ENCODE measurements around the gene UBE2E2.

UBE2E2 gene

DNA sequence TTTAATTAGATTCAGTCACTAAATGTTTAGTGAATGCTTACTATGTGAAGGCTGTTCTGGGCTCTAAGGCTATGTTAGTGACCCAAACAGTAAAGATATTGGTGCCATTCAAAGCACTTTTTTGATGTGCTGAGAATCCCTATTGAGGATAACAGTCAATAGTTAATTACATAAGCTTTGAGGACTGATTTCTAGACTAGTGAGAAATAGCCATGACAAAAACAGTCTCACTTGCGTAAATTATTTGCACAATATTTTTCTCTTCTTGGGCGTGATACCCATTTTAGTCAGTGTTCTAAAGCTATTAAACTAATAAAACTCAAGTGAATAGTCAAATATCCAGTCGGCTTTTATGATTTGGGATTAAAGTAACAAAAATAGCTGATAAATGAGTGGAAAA lies 74.6 kb downstream of the UBE2E2 start:
- TF ChIP-seq, protein P1, sequence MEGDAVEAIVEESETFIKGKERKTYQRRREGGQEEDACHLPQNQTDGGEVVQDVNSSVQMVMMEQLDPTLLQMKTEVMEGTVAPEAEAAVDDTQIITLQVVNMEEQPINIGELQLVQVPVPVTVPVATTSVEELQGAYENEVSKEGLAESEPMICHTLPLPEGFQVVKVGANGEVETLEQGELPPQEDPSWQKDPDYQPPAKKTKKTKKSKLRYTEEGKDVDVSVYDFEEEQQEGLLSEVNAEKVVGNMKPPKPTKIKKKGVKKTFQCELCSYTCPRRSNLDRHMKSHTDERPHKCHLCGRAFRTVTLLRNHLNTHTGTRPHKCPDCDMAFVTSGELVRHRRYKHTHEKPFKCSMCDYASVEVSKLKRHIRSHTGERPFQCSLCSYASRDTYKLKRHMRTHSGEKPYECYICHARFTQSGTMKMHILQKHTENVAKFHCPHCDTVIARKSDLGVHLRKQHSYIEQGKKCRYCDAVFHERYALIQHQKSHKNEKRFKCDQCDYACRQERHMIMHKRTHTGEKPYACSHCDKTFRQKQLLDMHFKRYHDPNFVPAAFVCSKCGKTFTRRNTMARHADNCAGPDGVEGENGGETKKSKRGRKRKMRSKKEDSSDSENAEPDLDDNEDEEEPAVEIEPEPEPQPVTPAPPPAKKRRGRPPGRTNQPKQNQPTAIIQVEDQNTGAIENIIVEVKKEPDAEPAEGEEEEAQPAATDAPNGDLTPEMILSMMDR (IDR thresholded peaks at IDR 0.05; ENCODE audit: borderline replicate concordance, insufficient read depth, low read depth, low read length), result no peak
- H3K4me3 ChIP-seq (ENCODE audit: low read depth, low read length), result no peak overlapping the region

DNA sequence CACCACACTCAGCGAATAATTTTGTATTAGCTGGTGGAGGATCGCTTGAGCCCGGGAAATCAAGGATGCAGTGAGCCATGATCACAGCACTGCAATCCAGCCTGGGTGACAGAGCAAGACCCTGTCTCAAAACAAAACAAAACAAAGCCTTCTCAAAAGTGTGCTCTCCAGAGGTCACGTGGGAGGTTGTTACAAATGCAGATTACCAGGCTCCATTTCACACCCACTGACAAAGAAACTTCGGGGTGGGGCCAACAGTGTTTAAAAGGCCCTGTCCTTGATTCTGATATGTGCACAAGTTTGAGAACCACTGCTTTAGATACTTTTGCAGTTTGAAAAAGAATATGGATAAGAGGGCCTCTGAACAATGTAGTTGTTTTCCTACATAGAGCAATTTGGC lies 80.5 kb downstream of the UBE2E2 start:
- TF ChIP-seq, protein P1 (IDR thresholded peaks at IDR 0.05; ENCODE audit: borderline replicate concordance, insufficient read depth, low read depth, low read length), result no peak
- no peak overlapping the region for H3K4me3 ChIP-seq (ENCODE audit: low read depth, low read length)

DNA sequence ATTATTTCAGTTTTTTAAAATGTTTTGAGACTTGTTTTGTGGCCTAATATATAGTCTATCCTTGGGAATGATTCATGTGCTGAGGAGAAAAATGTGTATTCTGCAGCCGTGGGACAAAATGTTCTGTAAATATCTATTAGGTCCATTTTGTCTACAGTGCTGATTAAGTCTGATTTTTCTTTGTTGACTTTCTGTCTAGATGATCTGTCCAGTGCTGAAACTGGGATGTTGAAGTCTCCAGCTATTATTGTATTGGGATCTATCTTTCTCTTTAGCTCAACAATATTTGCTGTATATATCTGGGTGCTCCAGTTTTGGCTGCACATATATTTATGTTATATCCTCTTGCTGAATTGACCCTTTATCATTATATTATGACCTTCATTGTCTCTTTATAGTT lies 85.2 kb downstream of the UBE2E2 start:
- no peak overlapping the region for H3K4me3 ChIP-seq (ENCODE audit: low read depth, low read length)
- TF ChIP-seq, protein P1 (IDR thresholded peaks at IDR 0.05; ENCODE audit: borderline replicate concordance, insufficient read depth, low read depth, low read length), result no peak

DNA sequence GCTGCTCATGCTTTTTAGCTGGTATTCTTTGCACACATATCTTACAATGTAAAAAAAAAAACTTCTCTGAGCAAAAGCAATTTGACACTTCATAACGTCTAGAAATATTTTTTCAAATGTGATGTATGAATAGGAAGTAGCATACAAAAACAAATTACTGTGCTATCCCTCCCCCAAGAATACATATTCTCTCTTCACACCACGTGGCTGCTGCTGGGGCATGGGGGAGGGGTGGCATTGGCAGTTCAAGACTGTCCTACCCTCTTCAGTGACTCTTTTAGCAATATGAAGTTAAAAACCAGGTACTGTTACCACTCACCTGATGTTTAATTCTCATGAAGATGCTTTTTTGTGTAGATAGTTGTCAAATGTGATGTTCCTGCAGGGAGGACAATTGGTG lies 85.6 kb downstream of the UBE2E2 start:
- H3K4me3 ChIP-seq (ENCODE audit: low read depth, low read length), result no peak overlapping the region
- TF ChIP-seq, protein P1 (IDR thresholded peaks at IDR 0.05; ENCODE audit: borderline replicate concordance, insufficient read depth, low read depth, low read length), result no peak

DNA sequence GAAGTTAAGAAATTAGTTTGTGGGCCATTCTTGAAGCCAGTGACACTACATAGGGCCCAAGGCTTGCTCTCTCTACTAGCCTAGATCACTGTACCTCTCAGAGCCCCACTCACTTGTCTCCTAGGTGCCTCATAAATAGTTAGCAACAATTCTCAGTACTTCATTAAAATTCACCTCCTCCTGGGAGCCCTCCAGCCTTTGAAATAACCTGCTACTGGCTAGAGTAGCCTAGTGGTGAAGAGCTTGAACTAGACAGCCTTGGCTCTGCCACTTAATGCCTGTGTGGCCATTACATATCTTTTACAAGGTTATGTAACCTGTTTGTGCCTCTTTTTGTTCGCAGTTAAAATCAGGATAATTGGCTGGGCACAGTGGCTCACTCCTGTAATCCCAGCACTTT lies 89.3 kb downstream of the UBE2E2 start:
- TF ChIP-seq, protein P1 (IDR thresholded peaks at IDR 0.05; ENCODE audit: borderline replicate concordance, insufficient read depth, low read depth, low read length), result no peak
- H3K4me3 ChIP-seq (ENCODE audit: low read depth, low read length), result no peak overlapping the region

DNA sequence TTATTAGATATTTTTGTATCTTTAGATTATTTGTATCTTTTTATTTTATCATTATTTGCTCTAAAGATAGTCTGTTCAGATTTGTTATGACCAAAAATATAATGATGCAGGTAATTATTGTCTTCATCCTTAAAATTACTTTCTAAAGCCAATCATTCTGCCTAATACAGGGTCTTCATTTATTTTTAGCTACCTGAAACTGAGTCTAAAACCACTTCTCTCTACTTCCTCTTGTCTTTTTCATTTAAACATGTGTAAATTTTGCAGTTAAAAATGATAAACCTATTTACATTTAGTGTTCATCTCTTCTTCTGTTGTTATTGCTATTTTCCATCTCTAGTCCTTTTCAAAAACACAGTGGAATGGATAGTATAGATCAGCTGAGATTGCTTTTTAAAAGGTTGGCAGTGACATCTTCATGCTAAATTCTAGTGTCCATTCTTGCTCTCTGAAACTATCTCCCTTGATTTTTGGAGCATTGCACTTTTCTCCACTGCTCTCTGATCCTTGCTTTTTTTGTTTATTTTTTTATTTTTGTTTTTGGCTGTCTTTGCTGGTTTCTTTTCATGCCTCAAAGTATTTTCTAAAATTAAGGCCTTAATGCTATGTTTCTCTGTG lies 91.8 kb downstream of the UBE2E2 start:
- TF ChIP-seq, protein P1 (IDR thresholded peaks at IDR 0.05; ENCODE audit: borderline replicate concordance, insufficient read depth, low read depth, low read length), result no peak
- H3K4me3 ChIP-seq (ENCODE audit: low read depth, low read length), result no peak overlapping the region

DNA sequence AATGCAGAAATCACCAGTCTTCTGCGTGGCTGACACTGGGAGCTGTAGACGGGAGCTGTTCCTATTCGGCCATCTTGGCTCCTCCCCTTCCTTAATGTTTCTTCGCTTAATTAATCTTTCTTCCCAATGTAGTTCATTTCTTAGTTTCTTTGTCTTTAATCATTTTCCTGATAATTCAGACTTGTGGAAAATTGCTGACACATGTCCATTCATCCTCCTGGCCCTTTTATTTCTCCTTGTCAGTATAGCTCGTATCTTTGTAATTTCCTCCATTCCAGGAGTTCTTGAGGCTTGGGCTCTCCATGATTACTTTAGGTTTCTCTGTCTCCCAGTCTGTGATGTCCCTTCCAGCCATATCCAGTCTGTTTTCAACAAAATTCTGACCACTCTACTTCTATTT lies 98.7 kb downstream of the UBE2E2 start:
- no peak overlapping the region for H3K4me3 ChIP-seq (ENCODE audit: low read depth, low read length)
- TF ChIP-seq, protein P1 (IDR thresholded peaks at IDR 0.05; ENCODE audit: borderline replicate concordance, insufficient read depth, low read depth, low read length), result no peak
